BE2C (cell line): ENCODE results near the gene PDZD4.

Experiments used
- DNase-seq: peaks from one replicate; pipeline ENCODE4 v3.0.0-alpha.2; 2020
- H3K27me3 ChIP-seq: fragments of 250-450 bp; sonication (Bioruptor Pico); 2 replicates; pipeline ENCODE4 v1.5.1; 2020; ENCODE audit warnings: mild to moderate bottlenecking
- H3K36me3 ChIP-seq: fragments of 250-450 bp; sonication (Bioruptor Pico); 2 replicates; pipeline ENCODE4 v1.5.1; 2020; ENCODE audit warnings: mild to moderate bottlenecking
- H3K4me1 ChIP-seq: fragments of 250-450 bp; sonication (Bioruptor Pico); 2 replicates; pipeline ENCODE4 v1.5.1; 2020
- H3K4me3 ChIP-seq: 2 replicates; pipeline ENCODE4 v1.5.1; 2011; ENCODE audit warnings: low read depth, low read length
- H3K9me3 ChIP-seq: fragments of 250-450 bp; sonication (Bioruptor Pico); 2 replicates; pipeline ENCODE4 v1.5.1; 2020
- CTCF ChIP-seq: IDR thresholded peaks from 2 replicates; pipeline ENCODE4 v1.5.1; 2012; ENCODE audit warnings: mild to moderate bottlenecking, low read depth, low read length

PDZD4 gene

GRCh38 chrX:153853180-153853901, 23.0 kb upstream of the PDZD4 start:
- H3K36me3 ChIP-seq = no peaks in the 10 kb centered on the region
- DNase-seq = peak; percentile 9
- H3K4me1 ChIP-seq = peaks cover 3% of the 10 kb centered on the region
- H3K9me3 ChIP-seq = no peaks in the 10 kb centered on the region
- no peak for TF ChIP-seq CTCF
- H3K27me3 ChIP-seq = no peaks in the 10 kb centered on the region
- H3K4me3 ChIP-seq = no peak overlapping the region

- Histone ChIP-seq H3K9me3 (no peaks in the 10 kb centered on the region), H3K4me1 (peaks cover 3% of the 10 kb centered on the region), H3K36me3 (no peaks in the 10 kb centered on the region), H3K4me3 (no peak overlapping the region), H3K27me3 (no peaks in the 10 kb centered on the region)
- no peak for DNase-seq
- TF ChIP-seq CTCF = no peak
These were observed 21.6 kb upstream of the PDZD4 start for GRCh38 chrX:153851981-153852380.

GRCh38 chrX:153848325-153848724, 18.0 kb upstream of the PDZD4 start:
- no peak for DNase-seq
- Histone ChIP-seq H3K4me3 (no peak overlapping the region), H3K9me3 (no peaks in the 10 kb centered on the region), H3K36me3 (no peaks in the 10 kb centered on the region), H3K27me3 (no peaks in the 10 kb centered on the region), H3K4me1 (no peaks in the 10 kb centered on the region; the same call in 1 of the 2 replicates)
- no peak for TF ChIP-seq CTCF

- H3K36me3 ChIP-seq = no peaks in the 10 kb centered on the region
- TF ChIP-seq CTCF = no peak
- H3K4me3 ChIP-seq = no peak overlapping the region
- no peaks in the 10 kb centered on the region for H3K4me1 ChIP-seq
- no peaks in the 10 kb centered on the region for H3K9me3 ChIP-seq
- DNase-seq = no peak
- H3K27me3 ChIP-seq = no peaks in the 10 kb centered on the region
These were observed 15.5 kb upstream of the PDZD4 start for GRCh38 chrX:153845842-153846241.

- no peaks in the 10 kb centered on the region for H3K36me3 ChIP-seq
- H3K9me3 ChIP-seq = no peaks in the 10 kb centered on the region
- H3K27me3 ChIP-seq = no peaks in the 10 kb centered on the region
- no peak overlapping the region for H3K4me3 ChIP-seq
- H3K4me1 ChIP-seq = no peaks in the 10 kb centered on the region
- DNase-seq = no peak
- TF ChIP-seq CTCF = no peak
These were observed 14.9 kb upstream of the PDZD4 start for GRCh38 chrX:153845195-153845594.

GRCh38 chrX:153844509-153845082, 14.3 kb upstream of the PDZD4 start:
- Histone ChIP-seq H3K4me3 (no peak overlapping the region), H3K4me1 (no peaks in the 10 kb centered on the region), H3K36me3 (no peaks in the 10 kb centered on the region), H3K9me3 (no peaks in the 10 kb centered on the region), H3K27me3 (no peaks in the 10 kb centered on the region)
- no peak for TF ChIP-seq CTCF
- DNase-seq = no peak
